ENCODE results near the gene PIM1. TPM values are rescaled to one million over a fixed set of nuclear protein-coding genes. Genes with fewer than 3 reads are reported as not detected.

The PIM1 gene
- total RNA-seq, 6 experiments from 2014 or later = 5.1 to 45.2 (median 13.0) TPM

DNA sequence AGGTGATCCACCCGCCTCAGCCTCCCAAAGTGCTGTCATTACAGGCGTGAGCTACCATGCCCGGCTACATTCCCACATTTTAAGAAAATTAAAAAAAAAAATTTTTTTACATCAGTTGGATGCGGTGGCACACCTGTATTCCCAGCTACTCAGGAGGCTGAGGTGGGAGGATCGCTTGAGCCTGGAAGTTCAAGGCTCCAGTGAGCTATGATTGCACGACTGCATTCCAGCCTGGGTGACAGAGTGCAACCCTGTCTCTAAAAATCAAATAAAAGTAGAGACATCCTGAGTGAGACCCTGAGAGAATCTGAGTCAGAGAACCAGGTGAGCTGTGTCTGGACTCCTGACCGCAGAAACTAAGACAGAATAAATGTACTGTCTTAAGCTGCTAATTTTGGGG is 38.8 kb downstream of the PIM1 start:
- H3K27me3 ChIP-seq = no peaks in the 10 kb centered on the region
- no peaks in the 10 kb centered on the region for H3K36me3 ChIP-seq
- intact Hi-C loops (cut with DNase I) = loop anchor here in 1 of 2 donors (10.0 kb wide), 1 partner anchor 184 kb away; no protein-coding TSS in a partner anchor
- TF ChIP-seq, protein P1, sequence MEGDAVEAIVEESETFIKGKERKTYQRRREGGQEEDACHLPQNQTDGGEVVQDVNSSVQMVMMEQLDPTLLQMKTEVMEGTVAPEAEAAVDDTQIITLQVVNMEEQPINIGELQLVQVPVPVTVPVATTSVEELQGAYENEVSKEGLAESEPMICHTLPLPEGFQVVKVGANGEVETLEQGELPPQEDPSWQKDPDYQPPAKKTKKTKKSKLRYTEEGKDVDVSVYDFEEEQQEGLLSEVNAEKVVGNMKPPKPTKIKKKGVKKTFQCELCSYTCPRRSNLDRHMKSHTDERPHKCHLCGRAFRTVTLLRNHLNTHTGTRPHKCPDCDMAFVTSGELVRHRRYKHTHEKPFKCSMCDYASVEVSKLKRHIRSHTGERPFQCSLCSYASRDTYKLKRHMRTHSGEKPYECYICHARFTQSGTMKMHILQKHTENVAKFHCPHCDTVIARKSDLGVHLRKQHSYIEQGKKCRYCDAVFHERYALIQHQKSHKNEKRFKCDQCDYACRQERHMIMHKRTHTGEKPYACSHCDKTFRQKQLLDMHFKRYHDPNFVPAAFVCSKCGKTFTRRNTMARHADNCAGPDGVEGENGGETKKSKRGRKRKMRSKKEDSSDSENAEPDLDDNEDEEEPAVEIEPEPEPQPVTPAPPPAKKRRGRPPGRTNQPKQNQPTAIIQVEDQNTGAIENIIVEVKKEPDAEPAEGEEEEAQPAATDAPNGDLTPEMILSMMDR (IDR thresholded peaks at IDR 0.05) = no peak
- TF ChIP-seq POLR2A (IDR thresholded peaks at IDR 0.05) = no peak
- peaks cover 0 to 14% (median 6%) of the 10 kb centered on the region in 4 donors for H3K4me1 ChIP-seq
- ATAC-seq = no peak
- H3K9me3 ChIP-seq = no peaks in the 10 kb centered on the region
- WGBS (ENCODE audit: insufficient coverage, low coverage, low lambda C conversion rate, missing lambda C conversion rate) = 85% methylated on average over 7 of the region's 7 CpGs
- no peak overlapping the region for H3K27ac ChIP-seq
- no peak overlapping the region for H3K4me3 ChIP-seq
- DNase-seq = no peak

DNA sequence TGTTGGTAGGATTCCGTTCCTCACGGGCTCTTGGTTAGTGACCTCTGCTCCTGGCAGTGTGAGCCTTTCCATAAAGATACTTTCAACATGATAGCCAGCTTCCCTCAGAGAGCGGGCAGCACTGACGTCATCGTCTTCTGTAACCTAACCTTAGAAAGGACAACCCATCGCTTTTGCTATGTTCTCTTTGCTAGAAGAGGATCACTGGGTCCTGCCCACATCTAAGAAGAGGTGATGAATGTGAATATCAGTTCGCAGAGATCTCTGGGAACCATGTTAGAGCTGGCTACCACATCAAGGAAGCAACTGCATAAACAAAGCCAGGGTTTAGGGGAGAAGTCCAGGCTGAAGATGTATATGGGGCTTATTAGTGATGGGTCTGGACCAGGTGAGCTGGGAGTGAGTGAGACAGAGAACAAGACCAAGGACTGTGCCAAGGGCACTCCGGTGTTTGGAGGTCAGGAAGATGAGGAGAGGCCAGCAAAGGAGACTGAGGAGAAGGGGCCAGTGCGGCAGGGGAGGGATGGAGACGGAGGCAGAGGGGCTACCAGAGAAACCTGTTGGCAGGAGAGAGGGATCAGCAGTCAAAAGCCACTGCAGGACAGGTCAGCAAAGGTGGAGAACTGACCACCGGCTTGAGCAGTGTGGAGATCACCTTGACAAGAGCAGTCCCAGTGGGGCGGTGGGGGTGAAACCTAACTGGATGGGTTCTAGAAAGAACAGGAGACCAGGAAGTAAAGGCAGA is 39.7 kb downstream of the PIM1 start:
- H3K4me1 ChIP-seq = peaks cover 0 to 8% (median 4%) of the 10 kb centered on the region in 4 donors
- no peak for TF ChIP-seq POLR2A (IDR thresholded peaks at IDR 0.05)
- TF ChIP-seq, protein P1 (IDR thresholded peaks at IDR 0.05) = no peak
- ATAC-seq (no peak), DNase-seq (no peak)
- H3K9me3 ChIP-seq = no peaks in the 10 kb centered on the region
- no peak overlapping the region for H3K4me3 ChIP-seq
- 57% methylated on average over 10 of the region's 12 CpGs for WGBS (ENCODE audit: insufficient coverage, low coverage, low lambda C conversion rate, missing lambda C conversion rate)
- intact Hi-C loops (cut with DNase I) = loop anchor here in 1 of 2 donors (10.0 kb wide), 1 partner anchor 185 kb away; no protein-coding TSS in a partner anchor
- no peaks in the 10 kb centered on the region for H3K36me3 ChIP-seq
- no peaks in the 10 kb centered on the region for H3K27me3 ChIP-seq
- no peak overlapping the region for H3K27ac ChIP-seq

DNA sequence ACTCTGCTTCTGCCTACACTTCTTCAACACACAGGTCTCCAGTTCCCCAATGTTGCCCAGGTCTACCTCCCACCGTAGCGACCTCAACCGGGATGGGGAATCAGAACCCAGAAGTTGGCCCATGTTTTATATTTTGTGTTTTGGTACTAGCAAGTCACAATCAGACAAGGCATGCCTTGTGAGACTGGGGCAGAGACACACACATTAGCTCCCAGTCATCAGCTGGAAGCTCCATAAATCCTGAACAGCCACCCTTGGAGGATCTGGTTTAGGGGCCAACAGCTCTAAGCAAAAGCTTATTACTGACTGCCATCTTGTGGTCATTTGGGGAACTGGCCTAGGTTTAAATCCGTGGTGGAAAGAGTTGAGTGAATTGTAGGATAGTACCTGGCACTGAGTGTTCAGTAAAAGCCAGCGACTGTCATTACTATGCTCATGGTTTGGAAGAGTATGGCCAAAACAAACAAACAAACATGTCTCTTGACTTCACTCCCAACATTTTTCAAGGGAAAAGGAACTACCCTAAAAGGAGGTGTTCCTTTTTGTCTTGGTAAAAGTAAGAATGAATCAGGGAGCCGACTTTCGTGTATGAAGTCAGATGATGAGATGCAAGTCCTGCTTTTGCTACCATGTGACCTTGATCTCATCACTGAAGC is 40.5 kb downstream of the PIM1 start:
- Histone ChIP-seq H3K27me3 (no peaks in the 10 kb centered on the region), H3K36me3 (no peaks in the 10 kb centered on the region), H3K9me3 (no peaks in the 10 kb centered on the region), H3K4me3 (no peak overlapping the region), H3K4me1 (peaks cover 0 to under 1% (median 0%) of the 10 kb centered on the region in 4 donors), H3K27ac (no peak overlapping the region)
- WGBS (ENCODE audit: insufficient coverage, low coverage, low lambda C conversion rate, missing lambda C conversion rate) = 59% methylated on average over 7 of the region's 7 CpGs
- intact Hi-C loops (cut with DNase I) = no loop called here
- ATAC-seq (peak; percentile 83 to 90 (median 84)), DNase-seq (peak in 1 of 3 donors; percentile 76)
- TF ChIP-seq, protein P1 (IDR thresholded peaks at IDR 0.05) = peak; percentile 92 to 98 (median 95)
- no peak for TF ChIP-seq POLR2A (IDR thresholded peaks at IDR 0.05)

DNA sequence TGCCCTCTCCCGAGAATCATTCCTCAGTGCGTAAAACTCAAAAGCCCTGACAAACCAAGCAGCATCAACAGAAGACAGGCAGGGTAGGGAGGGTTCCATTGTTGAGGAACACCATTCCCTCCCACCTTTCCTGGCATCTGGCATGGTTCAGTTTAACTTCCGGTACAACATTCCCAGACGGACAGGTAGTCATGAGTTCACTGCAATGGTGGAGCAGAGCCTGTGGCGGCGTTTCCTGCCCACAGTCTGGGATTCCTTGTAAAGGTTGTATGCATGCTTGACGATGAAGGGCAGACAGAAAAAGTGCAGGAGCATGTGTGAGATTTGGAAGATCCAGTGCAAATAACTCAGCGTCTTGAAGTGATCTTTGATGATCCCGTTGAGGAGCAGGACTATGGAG is 42.3 kb downstream of the PIM1 start:
- H3K4me1 ChIP-seq = no peaks in the 10 kb centered on the region
- no peak overlapping the region for H3K27ac ChIP-seq
- 78% methylated on average over 9 of the region's 9 CpGs for WGBS (ENCODE audit: insufficient coverage, low coverage, low lambda C conversion rate, missing lambda C conversion rate)
- H3K4me3 ChIP-seq = no peak overlapping the region
- DNase-seq (no peak), ATAC-seq (no peak)
- no peaks in the 10 kb centered on the region for H3K36me3 ChIP-seq
- intact Hi-C loops (cut with DNase I) = no loop called here
- TF ChIP-seq, protein P1 (IDR thresholded peaks at IDR 0.05) = no peak
- TF ChIP-seq POLR2A (IDR thresholded peaks at IDR 0.05) = no peak
- no peaks in the 10 kb centered on the region for H3K27me3 ChIP-seq
- H3K9me3 ChIP-seq = no peaks in the 10 kb centered on the region

Data from right lobe of liver (tissue), 6 donors.